Activated CD8-positive, alpha-beta memory T cell treated with anti-CD3 and anti-CD28 coated beads for 24 hours (primary cell): ENCODE measurements around the gene MARK1.
"Not testable (repeated sequence)": the region's sequence is repeated elsewhere in the genome, so short reads cannot be mapped to it uniquely, and the experiment has no call there.

Source experiments
- DNase-seq: peaks from one replicate; pipeline ENCODE4 v3.0.0-alpha.2; 2020

The MARK1 gene

DNA sequence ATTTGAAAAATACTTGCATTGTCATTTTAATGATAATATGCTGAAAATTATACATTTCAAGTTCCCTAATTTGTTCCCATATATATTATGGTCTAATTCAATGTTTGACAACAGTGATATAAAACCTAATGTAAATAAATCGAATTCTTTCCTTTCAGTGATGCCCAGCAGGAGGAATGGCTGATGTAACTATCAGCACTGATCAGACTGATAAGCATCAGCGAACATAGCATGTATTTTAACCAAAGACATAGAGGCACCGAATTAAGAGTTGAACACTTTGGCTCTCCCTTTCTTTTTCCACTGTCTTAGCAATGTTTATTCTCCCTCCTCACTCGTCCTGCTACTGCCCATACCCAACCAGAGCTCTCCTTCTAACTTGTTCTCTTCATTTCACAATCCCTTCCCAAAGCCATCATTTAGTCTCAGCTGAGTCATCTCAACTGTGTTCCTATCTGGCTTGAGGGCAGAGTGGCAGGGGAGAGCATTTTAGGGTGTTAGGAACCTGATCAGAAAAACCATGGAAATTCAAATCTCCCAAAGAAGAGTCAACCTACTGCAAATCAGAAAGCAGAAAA lies 103.4 kb downstream of the MARK1 start:
- no peak for DNase-seq

DNA sequence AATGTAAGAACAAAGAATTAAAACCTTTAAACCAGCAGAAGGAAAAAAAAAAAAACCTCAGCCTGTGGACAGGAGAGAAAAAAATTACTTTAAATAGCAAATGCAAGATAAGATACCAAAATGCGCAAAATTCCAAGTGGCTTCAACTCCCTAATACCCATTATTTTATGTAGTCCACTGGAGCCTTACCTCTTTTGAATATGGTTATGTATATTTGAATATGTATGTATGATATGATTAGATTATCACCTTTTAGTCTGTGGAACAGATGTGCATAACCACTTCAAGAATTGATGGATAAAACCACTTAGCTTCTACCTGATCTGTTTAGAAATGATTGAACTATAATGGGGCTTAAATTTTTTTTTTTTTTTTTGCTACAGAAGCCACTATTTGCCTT lies 109.8 kb downstream of the MARK1 start:
- DNase-seq = no peak

DNA sequence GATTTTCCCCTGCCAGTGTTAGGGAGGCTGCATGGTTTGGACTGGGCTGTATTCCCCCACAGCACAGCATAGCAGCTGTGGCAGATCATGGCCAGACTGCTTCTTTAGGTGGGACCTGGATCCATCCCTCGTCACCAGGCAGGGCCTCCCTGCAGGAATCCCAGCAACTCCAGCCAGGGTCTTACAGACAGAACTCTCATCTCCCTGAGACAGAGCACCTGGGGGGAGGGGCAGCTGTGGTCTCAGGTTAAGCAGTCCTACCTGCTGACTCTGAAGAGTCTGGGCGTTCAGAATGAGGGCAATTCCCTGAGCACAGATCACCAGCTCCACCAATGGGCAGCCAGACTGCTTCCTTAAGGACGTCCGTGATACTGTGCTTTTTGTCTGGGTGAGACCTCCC lies 114.3 kb downstream of the MARK1 start:
- DNase-seq = no peak

DNA sequence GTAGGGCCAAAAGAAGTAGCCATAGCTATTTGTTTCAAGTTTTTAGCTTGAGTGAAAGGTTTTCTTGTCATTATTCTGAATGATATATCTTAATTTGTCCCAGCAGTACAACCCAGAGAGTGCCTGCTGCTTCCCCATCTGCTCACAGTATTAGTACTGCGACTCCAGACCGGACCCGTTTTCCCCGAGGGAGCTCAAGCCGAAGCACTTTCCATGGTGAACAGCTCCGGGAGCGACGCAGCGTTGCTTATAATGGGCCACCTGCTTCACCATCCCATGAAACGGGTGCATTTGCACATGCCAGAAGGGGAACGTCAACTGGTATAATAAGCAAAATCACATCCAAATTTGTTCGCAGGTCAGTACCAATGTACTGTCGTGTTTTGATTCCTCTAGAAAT lies 125.1 kb downstream of the MARK1 start:
- no peak for DNase-seq

DNA sequence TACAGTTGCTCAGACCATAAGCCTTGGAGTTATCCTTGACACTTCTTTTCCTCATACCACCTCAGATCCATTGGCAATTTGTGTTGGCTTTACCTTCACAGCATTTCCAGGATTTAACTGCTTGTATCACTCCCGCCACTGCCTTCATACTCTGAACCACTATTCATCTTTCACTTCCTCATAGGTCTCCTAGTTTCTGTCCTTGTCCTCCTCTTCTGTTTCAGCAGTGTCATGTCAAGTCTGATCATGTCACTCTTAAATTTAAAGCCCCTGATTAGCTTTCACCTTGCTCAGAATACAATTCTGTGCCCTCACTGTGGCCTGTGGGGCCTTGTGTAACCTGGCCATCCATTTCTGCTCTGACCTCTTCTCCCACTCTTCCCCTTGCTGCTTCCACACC lies 127.6 kb downstream of the MARK1 start:
- no peak for DNase-seq

DNA sequence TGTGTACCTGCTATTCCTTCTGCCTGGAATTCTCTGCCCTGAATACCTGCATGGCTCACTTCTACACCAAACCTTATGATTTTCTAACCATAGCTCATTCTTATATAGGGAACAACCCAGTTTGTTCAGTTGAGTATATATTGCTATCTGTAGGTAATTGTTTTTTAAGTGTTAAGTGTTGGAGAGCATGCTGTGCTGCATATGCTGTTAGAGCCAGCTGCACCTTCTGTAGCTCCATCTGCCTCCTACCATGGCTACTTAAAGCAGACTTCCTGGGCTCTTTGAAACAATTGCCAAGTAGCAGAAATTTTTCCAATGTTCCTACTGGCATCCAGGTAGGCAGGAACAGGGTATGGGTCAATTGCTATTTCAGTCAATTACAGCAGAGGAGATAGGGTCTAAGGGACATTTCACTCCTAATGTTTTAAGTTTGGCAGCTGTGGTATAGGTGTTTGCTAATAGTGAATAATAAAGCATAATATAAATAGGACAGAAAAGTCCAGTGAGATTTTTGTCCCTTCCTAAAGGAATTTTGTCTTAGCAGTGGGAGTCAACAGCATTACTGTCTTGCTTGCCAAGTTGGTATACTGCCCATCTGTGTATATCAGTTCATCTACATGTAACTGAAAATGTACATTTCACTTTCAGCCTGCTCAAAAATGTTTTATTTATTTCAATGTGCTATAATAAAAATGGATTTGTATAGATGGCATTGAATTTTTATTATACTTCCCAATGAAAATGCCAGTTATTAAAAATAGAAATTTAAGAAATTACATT lies 128.2 kb downstream of the MARK1 start:
- DNase-seq = no peak

DNA sequence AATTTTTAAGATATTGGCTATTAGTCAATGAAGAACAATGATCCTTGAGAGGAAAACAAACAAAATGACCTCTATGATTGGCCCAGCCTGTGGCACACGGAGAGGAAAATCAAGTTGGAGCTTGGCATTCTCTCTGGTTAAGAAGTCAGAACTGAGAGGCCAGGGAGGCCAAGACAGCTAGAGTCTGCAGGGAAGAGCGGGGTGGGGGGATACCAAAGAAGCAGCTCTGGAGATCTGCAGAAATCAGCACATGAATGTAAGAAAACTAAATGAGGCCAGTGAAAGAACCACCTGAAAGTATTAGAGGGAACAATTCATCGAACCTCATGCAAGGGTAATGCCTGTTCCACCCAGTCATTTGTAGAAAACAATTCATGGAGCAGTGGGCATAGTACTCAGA lies 138.4 kb downstream of the MARK1 start:
- no peak for DNase-seq

DNA sequence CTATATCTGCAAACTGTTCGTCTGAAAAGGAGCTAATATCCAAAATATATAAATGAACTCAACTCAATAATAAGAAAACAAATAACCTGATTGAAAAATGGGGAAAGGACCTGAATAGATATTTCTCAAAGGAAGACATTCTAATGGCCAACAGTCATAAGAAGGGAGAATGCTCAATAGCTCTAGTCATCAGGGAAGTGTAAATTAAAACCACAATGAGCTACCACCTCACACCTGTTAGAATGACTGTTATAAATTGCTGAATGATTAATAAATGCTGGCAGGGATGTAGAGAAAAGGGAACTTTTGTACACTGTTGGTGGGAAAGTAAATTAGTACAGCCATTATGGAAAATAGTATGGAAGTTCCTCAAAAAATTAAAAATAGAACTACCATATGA lies 141.1 kb downstream of the MARK1 start:
- no peak for DNase-seq

DNA sequence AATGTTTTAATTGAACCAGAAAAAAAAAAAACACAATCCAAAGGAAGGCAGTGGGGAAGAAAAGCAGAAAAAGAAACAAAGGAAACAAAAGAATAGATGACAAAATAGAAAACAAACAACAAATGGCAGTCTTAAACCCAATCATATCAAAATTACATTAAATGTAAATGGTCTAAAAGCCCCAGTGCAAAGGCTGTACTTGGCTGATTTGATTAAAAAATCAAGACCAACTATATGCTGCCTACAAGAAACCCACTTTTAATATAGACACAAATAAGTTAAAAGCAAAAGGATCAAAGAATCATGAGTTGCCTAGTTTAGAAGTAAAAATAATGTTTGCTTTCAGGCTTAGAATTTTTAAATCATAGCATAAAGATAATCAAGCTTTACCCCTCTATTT lies 142.4 kb downstream of the MARK1 start:
- DNase-seq = no peak

DNA sequence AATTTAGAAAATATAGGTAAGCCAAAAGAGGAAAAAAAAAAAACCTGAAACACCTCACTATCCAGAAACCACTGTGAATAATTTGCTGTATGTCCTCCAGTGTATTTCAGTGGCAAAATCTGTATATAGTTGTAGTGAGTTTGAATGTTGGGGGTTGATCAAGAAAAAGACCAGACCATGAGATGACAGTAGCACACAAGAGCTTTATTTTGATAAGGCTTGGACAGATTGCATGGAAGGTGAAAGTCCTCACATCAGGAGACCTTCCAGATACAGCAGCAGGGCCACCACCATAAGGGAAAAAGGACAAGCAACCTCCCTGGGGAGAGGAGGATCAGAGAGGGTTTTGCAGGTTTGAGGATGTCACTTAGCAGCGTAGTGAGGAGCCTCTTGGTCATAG lies 146.0 kb downstream of the MARK1 start:
- no peak for DNase-seq

DNA sequence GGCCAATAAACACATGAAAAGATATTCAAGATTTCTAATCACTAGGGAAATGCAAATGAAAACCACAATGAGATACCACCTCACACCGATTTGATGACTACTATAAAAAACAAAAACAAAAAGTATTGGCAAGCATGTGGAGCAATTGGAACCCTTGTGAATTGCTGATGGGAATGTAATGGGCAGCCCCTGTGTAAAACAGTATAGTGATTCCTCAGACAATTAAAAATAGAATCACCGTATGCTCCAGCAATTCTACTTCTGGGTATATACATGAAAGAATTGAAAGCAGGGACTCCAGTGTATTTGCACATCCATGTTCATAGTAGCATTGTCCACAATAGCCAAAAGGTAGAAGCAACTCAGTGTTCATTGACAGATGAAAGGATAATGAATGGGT lies 149.3 kb downstream of the MARK1 start:
- no peak for DNase-seq

DNA sequence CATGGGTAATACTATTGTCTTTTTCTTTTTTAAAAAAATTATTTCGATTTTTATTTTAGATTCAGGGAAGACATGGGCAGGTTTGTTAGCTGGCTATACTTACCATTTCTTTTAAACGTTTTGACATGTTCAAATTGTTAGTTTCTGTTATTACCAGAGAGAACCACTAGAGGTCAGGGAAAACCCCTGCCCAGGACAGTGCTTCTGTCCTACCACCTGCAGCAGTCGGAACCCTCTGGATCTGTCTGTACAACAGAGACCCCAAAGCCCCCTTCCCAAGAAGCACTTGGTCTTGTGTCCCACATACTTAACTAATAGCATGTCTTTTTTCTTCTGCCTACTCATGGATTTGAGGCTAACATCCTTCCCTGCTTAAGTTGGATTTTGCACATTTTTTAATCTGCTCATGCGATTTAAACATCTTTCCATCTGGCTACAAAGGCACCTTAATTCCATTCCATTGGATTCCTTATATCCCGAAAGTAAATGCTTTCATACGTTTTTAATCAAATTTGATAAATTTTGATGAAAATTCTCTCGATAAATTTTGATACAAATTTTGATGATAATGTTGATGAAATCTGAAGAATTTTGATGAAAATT lies 152.2 kb downstream of the MARK1 start:
- no peak for DNase-seq

DNA sequence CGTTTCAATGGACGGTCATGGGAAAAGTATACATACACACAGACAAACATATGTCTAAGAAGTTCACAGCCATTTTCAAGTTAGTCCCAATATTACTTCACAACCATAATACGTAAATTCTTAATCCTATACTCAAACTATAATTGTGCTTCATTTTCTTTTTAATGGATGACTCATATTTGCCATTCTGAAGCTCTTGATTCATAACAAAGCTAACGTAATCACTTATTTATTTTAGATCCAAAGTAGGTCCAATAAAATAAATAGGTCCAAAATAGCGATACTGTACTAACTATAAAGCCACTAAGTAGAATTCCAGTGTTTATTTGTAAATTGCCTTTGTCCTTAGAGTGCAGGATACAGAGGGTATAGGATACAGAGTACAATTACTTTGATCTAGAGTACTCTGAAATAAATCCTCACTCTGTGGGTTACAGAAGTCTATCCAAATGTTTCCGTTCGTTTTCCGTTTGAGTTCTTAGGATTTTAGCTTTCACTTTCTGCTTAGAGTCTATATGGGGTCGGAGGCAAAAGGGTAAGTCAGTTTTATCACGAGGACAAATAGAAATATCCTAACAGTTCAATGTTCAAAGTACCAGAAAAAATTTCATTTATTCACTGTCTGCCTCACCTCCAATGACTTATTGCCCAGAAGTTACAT lies 153.4 kb downstream of the MARK1 start:
- no peak for DNase-seq

DNA sequence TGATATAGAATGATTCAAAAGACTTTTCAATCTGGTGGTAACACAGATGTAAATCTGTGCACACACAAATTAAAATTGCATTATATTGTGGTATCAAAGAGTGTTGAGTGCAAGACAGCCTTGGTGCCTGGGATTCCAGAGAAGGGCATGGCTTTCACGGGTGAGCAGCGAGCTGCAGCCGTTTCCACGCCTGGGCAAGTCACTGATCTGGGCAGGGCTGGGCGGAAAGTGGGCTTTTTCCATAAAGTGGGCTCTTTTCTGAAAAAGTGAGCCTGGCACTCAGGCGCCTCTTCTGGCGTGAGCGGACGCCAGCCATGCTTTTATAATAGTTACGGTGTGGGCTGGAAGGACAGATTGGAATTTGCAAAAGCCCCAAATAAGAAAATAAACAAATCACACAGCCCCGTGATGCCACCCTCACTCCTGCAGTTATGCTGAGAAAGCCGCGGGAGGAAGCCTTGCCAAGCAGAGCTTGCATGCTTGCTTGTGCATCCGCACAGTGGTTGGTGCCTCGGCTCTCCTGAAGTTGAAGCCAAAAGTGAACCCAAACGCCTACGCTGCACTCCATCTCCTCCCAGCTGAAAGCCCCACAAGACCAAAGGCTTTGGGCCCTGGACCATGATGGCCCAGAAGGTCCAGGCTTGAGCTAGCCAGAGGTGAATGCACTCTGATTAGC lies 155.1 kb downstream of the MARK1 start:
- no peak for DNase-seq

DNA sequence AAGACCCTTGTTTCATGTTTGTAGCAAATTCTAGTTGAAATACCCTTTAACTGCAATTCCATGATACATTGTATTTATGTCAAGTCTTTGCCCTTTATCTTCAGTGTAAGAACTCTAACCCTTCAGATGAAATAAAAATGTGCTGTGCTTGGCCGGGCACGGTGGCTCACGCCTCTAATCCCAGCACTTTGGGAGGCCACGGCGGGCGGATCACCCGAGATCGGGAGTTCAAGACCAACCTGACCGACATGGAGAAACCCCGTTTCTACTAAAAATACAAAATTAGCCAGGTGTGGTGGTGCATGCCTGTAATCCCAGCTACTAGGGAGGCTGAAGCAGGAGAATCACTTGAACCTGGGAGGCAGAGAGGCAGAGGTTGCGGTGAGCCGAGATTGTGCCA lies 155.8 kb downstream of the MARK1 start:
- not testable (repeated sequence) for DNase-seq

DNA sequence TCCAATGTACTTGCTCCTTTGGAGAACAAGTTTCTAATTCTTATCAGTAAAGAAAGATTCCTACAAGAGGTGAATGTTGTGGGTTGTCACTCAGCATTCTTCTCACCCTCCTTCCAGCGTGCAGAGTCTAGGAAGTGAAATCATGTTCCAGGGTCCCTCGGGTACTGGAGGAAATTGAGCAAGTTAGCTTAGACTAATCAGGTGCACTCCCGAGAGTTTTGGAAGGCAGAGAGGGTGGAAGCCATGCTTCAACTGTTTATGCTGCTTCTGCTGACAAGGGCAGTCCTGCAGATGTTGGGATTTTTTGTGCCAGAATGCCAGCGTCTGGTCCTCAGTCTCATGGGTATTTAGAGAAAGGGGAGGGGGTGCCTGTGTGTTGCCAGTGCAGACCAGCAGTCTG lies 157.0 kb downstream of the MARK1 start:
- DNase-seq = no peak

DNA sequence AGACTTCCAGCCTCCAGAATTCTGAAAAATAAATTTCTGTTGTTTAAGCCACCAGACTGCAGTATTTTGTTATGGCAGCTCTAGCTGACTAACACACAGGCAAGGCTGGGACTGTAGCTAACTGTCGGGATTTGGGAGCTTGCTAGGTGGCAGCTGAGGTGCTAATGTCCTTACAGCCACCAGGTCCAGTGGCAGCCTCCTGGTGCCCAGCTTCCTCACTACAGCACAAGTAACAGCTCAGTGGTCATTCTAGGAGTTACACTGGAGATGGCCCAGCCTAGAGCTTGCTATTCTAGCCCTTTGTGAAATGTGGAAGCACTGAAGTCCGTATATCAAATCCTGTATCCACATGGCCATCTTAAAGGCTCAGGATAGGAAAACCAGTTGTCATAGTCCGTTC lies 157.9 kb downstream of the MARK1 start:
- DNase-seq = no peak

DNA sequence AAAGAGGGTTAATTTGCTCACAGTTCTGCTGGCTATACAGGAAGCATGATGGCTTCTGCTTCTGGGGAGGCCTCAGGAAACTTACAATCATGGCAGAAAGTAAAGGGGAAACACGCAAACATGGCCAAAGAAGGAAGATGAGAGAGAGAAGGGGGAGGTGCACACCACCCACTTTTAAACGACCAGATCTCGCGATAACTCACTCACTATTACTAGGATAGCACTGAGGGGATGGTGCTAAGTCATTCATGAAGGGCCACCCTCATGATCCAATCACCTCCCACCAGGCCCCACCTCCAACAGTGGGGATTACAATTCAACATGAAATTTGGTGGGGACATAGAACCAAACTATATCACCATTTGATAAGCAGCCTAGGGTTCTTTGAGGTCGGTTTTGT lies 159.9 kb downstream of the MARK1 start:
- no peak for DNase-seq

DNA sequence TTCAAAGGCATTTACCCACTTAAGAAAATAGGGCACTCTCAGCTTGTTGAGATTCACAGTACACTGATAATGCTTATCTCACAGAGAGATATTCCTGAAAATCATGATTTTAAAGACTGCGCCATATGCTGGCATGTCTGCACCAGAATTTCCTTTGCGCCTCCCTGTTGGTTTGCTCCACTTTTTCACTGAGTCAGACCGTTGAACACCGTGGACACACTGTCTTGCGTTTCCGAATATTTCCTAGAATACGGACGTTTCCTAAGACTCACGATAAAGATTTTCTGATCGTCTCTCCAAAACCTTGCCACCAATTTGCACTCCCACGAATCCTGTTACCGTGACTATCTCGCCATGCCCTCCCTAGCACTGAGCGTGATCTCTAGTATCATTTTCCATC lies 161.7 kb downstream of the MARK1 start:
- no peak for DNase-seq

DNA sequence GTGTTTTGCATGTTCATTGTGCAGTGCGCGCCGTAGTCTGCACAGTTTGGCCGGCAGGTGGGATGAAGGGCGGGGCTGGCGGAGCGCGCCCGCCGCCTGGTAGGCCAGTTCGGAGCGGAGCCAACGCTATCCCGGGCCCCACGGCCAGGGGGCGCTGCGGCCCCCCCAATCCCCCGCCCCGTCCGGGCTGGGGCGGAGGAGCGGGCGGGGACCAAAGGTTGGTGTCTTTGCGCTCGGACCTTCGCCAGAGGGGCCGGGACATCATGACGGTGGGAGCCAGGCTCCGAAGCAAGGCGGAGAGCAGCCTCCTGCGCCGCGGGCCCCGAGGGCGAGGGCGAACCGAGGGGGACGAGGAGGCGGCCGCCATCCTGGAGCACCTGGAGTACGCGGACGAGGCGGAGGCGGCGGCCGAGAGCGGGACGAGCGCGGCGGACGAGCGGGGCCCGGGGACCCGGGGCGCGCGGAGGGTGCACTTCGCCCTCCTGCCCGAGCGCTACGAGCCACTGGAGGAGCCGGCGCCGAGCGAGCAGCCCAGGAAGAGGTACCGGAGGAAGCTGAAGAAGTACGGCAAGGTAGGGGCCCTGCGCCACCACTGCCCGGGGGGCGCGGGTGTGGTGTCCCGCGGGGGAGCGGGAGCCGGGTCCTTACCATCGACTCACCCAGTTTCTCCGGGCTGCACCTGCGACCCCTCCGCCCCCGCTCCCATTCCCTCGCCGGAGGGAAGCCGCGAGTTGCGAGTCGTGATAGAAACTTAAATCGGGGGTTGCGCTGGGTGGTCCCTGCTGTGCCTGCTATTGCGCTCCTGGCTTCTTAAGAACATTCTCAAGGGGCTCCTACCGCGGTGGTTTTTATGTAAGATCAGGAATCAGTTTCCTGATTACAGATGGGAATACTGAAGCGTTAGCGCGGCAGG lies 162.5 kb downstream of the MARK1 start, which contains the start of gene C1orf115:
TSS of gene C1orf115 (plus strand) at position 224 of the 913 bp plus-strand sequence. CDS start at position 264, 40 bp downstream.
- peak; percentile 87 for DNase-seq

DNA sequence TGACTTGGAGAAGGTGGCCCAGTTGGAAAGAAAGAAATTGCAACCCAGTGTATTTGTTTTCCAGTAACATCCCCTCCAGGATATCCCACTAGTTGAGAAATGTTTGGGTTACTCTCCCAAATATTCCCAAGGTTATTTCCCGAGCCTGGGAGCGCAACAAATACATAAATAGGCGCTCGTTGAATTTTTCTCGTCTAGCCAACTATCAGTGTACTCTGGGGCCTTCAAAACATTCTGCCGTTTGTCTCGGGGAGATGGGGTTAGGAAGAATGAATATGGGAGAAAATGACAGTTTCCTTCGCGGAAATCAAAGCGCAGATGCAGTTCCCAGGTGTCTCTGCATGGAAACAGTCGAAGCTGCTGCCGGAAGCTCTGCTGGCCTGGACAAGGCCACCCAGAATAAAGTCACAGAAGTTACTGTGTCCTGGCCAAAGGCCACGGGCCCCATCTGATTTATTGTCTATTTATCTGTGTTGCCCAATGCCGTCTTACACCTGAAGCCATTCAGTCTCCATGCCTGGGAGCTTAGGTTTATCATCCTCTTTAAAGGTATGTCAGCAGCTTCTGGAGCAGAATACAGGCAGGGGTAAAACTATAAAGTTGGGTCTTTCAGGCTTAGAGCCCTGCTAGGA lies 163.2 kb downstream of the MARK1 start:
- no peak for DNase-seq
